ENCODE measurements around the gene IMPA2.

DNA sequence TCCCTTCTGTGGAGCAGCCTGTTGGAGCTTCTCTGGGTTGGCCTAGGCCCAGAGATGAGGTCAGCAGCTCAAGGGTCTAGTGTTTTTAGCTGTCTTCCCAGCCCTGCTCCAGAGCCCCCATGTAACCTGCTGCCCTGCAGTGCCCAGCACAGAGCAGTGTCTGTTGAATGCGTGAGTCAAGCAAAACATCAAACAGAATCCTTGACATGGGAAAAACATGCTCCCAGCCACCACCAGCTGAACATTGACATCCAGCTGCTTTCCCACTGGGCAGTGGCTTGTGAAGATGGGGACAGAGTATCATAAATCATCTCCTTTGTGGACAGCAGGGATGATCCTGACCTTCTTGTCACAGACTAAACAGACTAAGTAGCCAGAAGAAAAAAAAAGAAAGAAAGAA, 22.6 kb downstream of the IMPA2 start:
- TF ChIP-seq, protein P1, sequence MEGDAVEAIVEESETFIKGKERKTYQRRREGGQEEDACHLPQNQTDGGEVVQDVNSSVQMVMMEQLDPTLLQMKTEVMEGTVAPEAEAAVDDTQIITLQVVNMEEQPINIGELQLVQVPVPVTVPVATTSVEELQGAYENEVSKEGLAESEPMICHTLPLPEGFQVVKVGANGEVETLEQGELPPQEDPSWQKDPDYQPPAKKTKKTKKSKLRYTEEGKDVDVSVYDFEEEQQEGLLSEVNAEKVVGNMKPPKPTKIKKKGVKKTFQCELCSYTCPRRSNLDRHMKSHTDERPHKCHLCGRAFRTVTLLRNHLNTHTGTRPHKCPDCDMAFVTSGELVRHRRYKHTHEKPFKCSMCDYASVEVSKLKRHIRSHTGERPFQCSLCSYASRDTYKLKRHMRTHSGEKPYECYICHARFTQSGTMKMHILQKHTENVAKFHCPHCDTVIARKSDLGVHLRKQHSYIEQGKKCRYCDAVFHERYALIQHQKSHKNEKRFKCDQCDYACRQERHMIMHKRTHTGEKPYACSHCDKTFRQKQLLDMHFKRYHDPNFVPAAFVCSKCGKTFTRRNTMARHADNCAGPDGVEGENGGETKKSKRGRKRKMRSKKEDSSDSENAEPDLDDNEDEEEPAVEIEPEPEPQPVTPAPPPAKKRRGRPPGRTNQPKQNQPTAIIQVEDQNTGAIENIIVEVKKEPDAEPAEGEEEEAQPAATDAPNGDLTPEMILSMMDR (IDR thresholded peaks at IDR 0.05), result no peak
- no peak for TF ChIP-seq POLR2A (IDR thresholded peaks at IDR 0.05)

Data from body of pancreas (tissue), 4 donors.